Measurements from ENCODE around the gene LRRC34.

DNA sequence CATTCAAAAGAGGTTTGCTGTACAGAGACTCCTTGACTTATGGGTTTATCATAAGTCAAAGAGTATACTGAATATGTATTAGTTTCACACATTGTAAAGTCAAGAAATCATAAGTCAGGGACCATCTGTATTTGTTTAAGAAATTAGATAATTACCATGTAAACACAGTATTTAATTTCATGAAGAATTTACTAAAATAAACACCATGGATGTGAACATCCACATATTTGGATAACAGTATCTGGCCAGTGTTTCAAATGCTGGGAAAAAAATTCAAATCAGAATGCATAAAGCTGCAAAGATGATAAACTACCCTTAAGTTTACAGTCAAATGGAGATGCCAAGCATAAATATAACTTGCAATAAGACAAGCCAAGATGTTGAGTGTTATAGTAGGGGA, 22.5 kb downstream of the LRRC34 start:
- TF ChIP-seq, protein P1, sequence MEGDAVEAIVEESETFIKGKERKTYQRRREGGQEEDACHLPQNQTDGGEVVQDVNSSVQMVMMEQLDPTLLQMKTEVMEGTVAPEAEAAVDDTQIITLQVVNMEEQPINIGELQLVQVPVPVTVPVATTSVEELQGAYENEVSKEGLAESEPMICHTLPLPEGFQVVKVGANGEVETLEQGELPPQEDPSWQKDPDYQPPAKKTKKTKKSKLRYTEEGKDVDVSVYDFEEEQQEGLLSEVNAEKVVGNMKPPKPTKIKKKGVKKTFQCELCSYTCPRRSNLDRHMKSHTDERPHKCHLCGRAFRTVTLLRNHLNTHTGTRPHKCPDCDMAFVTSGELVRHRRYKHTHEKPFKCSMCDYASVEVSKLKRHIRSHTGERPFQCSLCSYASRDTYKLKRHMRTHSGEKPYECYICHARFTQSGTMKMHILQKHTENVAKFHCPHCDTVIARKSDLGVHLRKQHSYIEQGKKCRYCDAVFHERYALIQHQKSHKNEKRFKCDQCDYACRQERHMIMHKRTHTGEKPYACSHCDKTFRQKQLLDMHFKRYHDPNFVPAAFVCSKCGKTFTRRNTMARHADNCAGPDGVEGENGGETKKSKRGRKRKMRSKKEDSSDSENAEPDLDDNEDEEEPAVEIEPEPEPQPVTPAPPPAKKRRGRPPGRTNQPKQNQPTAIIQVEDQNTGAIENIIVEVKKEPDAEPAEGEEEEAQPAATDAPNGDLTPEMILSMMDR (IDR thresholded peaks at IDR 0.05), result no peak
- TF ChIP-seq POLR2A (IDR thresholded peaks at IDR 0.05), result no peak

Measured in heart left ventricle (tissue), 13 donors.